HG03571 (cell line): ENCODE measurements around the gene CYB5R4.
A peak's percentile ranks its signal among the peaks of the same experiment; 100 is the strongest.
"Not testable (repeated sequence)": the region's sequence is repeated elsewhere in the genome, so short reads cannot be mapped to it uniquely, and the experiment has no call there.

ENCODE experiments used
- ATAC-seq: cut with Tn5 transposase; IDR thresholded peaks from one replicate; pipeline ENCODE4 v1.9.1; 2021; ENCODE audit not compliant: unreplicated experiment

The CYB5R4 gene

GRCh38 chr6:83907623-83908390, 48.3 kb downstream of the CYB5R4 start:
- not testable (repeated sequence) for ATAC-seq

GRCh38 chr6:83908813-83909212, 49.3 kb downstream of the CYB5R4 start:
- ATAC-seq = no peak

GRCh38 chr6:83911278-83911677, 51.8 kb downstream of the CYB5R4 start:
- ATAC-seq = no peak

GRCh38 chr6:83914953-83915352, 55.5 kb downstream of the CYB5R4 start:
- ATAC-seq = no peak

- ATAC-seq = no peak
Measured at GRCh38 chr6:83917001-83917400, 57.5 kb downstream of the CYB5R4 start.

GRCh38 chr6:83920017-83920416, 60.5 kb downstream of the CYB5R4 start:
- ATAC-seq = no peak

GRCh38 chr6:83921315-83921714, 61.8 kb downstream of the CYB5R4 start:
- ATAC-seq = no peak

GRCh38 chr6:83927470-83927869, 68.0 kb downstream of the CYB5R4 start:
- no peak for ATAC-seq

GRCh38 chr6:83928286-83928685, 68.8 kb downstream of the CYB5R4 start:
- ATAC-seq = no peak

GRCh38 chr6:83946201-83946833, 86.8 kb downstream of the CYB5R4 start:
- ATAC-seq = not testable (repeated sequence)

- not testable (repeated sequence) for ATAC-seq
Measured at GRCh38 chr6:83947983-83948382, 88.5 kb downstream of the CYB5R4 start.

- no peak for ATAC-seq
Measured at GRCh38 chr6:83948851-83949250, 89.4 kb downstream of the CYB5R4 start.

- not testable (repeated sequence) for ATAC-seq
Measured at GRCh38 chr6:83951423-83951822, 91.9 kb downstream of the CYB5R4 start.

- ATAC-seq = no peak
Measured at GRCh38 chr6:83952830-83953229, 93.3 kb downstream of the CYB5R4 start.

- ATAC-seq = no peak
Measured at GRCh38 chr6:83954371-83954770, 94.9 kb downstream of the CYB5R4 start.

GRCh38 chr6:83958241-83958685, 98.8 kb downstream of the CYB5R4 start:
- no peak for ATAC-seq

- no peak for ATAC-seq
Measured at GRCh38 chr6:83960664-83961063, 101.2 kb downstream of the CYB5R4 start.

GRCh38 chr6:83962582-83962981, 103.1 kb downstream of the CYB5R4 start:
- ATAC-seq = peak; percentile 90

GRCh38 chr6:83966539-83966938, 107.0 kb downstream of the CYB5R4 start:
- ATAC-seq = no peak

GRCh38 chr6:83970582-83970981, 111.1 kb downstream of the CYB5R4 start:
- no peak for ATAC-seq

GRCh38 chr6:83974409-83975050, 115.0 kb downstream of the CYB5R4 start:
- ATAC-seq = no peak
